GM12878 (cell line): ENCODE data around the gene TM6SF1. TPM values are rescaled to one million over a fixed set of nuclear protein-coding genes. Genes with fewer than 3 reads are reported as not detected.
"Not testable (repeated sequence)": the region's sequence is repeated elsewhere in the genome, so short reads cannot be mapped to it uniquely, and the experiment has no call there.

Experiments used
- ATAC-seq: fragments of 200-7000 bp; cut with Tn5 transposase; 3 replicates; pipeline ENCODE4 v1.9.1; 2020; ENCODE audit warnings: mild to moderate bottlenecking, moderate library complexity
- BruUV-seq: library from RNA; stranded (reverse); fragments of 400-500 nt; replicated peaks from 2 replicates; lab custom pipeline; 2021; lab: Mats Ljungman, UMichigan
- CTCF ChIA-PET: fragments of 300-600 bp; sonication (Branson Sonifier 250); formaldehyde crosslinking; extraction: SDS; loops from one replicate; lab custom pipeline; 2021; ENCODE audit warnings: inconsistent platforms; lab: Yijun Ruan, JAX
- POLR2A ChIA-PET: fragments of 350-600 bp; formaldehyde crosslinking; extraction: SDS; loops from one replicate; lab custom pipeline; 2021; ENCODE audit warnings: inconsistent platforms; lab: Charles Lee
- RAD21 ChIA-PET: fragments of 300-600 bp; sonication (Branson Sonifier 250); formaldehyde crosslinking; loops from one replicate; lab custom pipeline; 2023; ENCODE audit warnings: antibody characterized with exemption; ENCODE audit not compliant: unreplicated experiment; lab: Charles Lee
- SMC1A ChIA-PET: fragments of 300-600 bp; sonication (Branson Sonifier 250); formaldehyde crosslinking; loops from one replicate; lab custom pipeline; 2023; ENCODE audit not compliant: unreplicated experiment, uncharacterized antibody; lab: Charles Lee
- DNase-seq: peaks from one replicate; pipeline ENCODE4 v3.0.0-alpha.2; 2011; ENCODE audit warnings: low read depth, low spot score
- FAIRE-seq: peaks from 3 replicates; lab custom pipeline; 2011; peaks lifted over from hg19 to GRCh38; lab: Jason Lieb, UNC
- H2AFZ ChIP-seq: 2 replicates; pipeline ENCODE4 v1.6.0; 2011; ENCODE audit warnings: low read depth, low read length, control low read depth; ENCODE audit not compliant: control insufficient read depth
- H3K27ac ChIP-seq: 2 replicates; pipeline ENCODE4 v1.5.1; 2011; ENCODE audit warnings: control low read depth; ENCODE audit not compliant: control insufficient read depth, insufficient read depth
- H3K27me3 ChIP-seq, 2 experiments: replicated peaks in 1 of 2; 2 replicates each; pipeline versions ENCODE4 v1.6.0 to v1.6.1; 2011; ENCODE audit warnings: low read length in 1 of 2; ENCODE audit not compliant: control insufficient read depth in 2 of 2, insufficient read depth in 2 of 2
- H3K36me3 ChIP-seq, 2 experiments: 2 replicates each; pipeline ENCODE4 v1.5.1; 2011; ENCODE audit warnings: low read length in 1 of 2; ENCODE audit not compliant: control insufficient read depth in 2 of 2, insufficient read depth in 2 of 2
- H3K4me1 ChIP-seq: 2 replicates; pipeline ENCODE4 v1.6.1; 2011; ENCODE audit warnings: mild to moderate bottlenecking, low read length, moderate library complexity, mixed read lengths; ENCODE audit not compliant: control insufficient read depth, insufficient read depth
- H3K4me2 ChIP-seq: 2 replicates; pipeline ENCODE4 v1.6.0; 2011; ENCODE audit warnings: control low read depth; ENCODE audit not compliant: control insufficient read depth, insufficient read depth
- H3K4me3 ChIP-seq: fragments of 200-600 bp; sonication (generic); 2 replicates; pipeline ENCODE4 v1.5.1; 2016
- H3K79me2 ChIP-seq: 2 replicates; pipeline ENCODE4 v1.6.0; 2011; ENCODE audit warnings: low read length; ENCODE audit not compliant: control insufficient read depth, insufficient read depth
- H3K9ac ChIP-seq: 2 replicates; pipeline ENCODE4 v1.8.0; 2011; ENCODE audit warnings: low read length, control low read depth, mixed read lengths; ENCODE audit not compliant: control insufficient read depth, insufficient read depth
- H3K9me3 ChIP-seq: replicated peaks from 3 replicates; pipeline ENCODE4 v1.5.1; 2011; ENCODE audit warnings: mild to moderate bottlenecking, low read length; ENCODE audit not compliant: control insufficient read depth, insufficient read depth
- H4K20me1 ChIP-seq: 2 replicates; pipeline ENCODE4 v1.6.0; 2011; ENCODE audit not compliant: control insufficient read depth, insufficient read depth
- BHLHE40 ChIP-seq, 2 experiments: fragments of 450-650 bp in 1 of 2; IDR thresholded peaks; 2 replicates each; pipeline ENCODE4 v1.6.1; 2011 to 2017; ENCODE audit warnings: low read depth in 2 of 2, borderline replicate concordance in 1 of 2, improper control_type of control experiment in 1 of 2, low read length in 1 of 2, mild to moderate bottlenecking in 1 of 2
- BMI1 ChIP-seq: fragments of 450-650 bp; IDR thresholded peaks from 2 replicates; pipeline ENCODE4 v1.6.1; 2016; ENCODE audit warnings: mild to moderate bottlenecking, moderate library complexity, borderline replicate concordance
- KAT2A ChIP-seq: conservative IDR thresholded peaks from 2 replicates; pipeline ENCODE4 v1.6.1; 2011; ENCODE audit warnings: low read depth, low read length; ENCODE audit not compliant: control insufficient read depth
- KDM1A ChIP-seq: fragments of 200-600 bp; sonication (generic); IDR thresholded peaks from 2 replicates; pipeline ENCODE4 v1.6.1; 2016; ENCODE audit warnings: borderline replicate concordance
- MEF2A ChIP-seq: IDR thresholded peaks from 2 replicates; pipeline ENCODE4 v1.6.1; 2011; ENCODE audit warnings: low read depth, mild to moderate bottlenecking, low read length, moderate library complexity; ENCODE audit not compliant: insufficient read depth
- RFX5 ChIP-seq: IDR thresholded peaks from 2 replicates; pipeline ENCODE4 v1.6.1; 2011; ENCODE audit warnings: low read depth, low read length, improper control_type of control experiment
- SIX5 ChIP-seq: IDR thresholded peaks from 2 replicates; pipeline ENCODE4 v1.6.1; 2011; ENCODE audit warnings: mild to moderate bottlenecking, low read depth, low read length, moderate library complexity; ENCODE audit not compliant: severe bottlenecking
- SREBF2 ChIP-seq: IDR thresholded peaks from 2 replicates; pipeline ENCODE4 v1.6.1; 2012; ENCODE audit warnings: mild to moderate bottlenecking, low read length
- TAF1 ChIP-seq: IDR thresholded peaks from 2 replicates; pipeline ENCODE4 v1.6.1; 2011; ENCODE audit warnings: mild to moderate bottlenecking, low read depth, low read length, borderline replicate concordance
- WRNIP1 ChIP-seq: IDR thresholded peaks from 2 replicates; pipeline ENCODE4 v1.6.1; 2011; ENCODE audit warnings: low read depth, low read length, improper control_type of control experiment, borderline replicate concordance
- ZNF622 ChIP-seq: fragments of 450-650 bp; IDR thresholded peaks from 2 replicates; pipeline ENCODE4 v1.6.1; 2017; ENCODE audit warnings: mild to moderate bottlenecking, inconsistent platforms
- WGBS: methylation state at CpG from one replicate; pipeline ENCODE4 v1.1.6; 2016; ENCODE audit warnings: low lambda C conversion rate; ENCODE audit not compliant: insufficient replicate concordance, insufficient coverage; ENCODE audit errors: missing lambda C conversion rate; 5-methylcytosine and 5-hydroxymethylcytosine counted together
- in situ Hi-C: fragments of 300-500 bp; cut with MboI; formaldehyde crosslinking; loops from 9 replicates; pipeline ENCODE4 v1.14.3; 2018; ENCODE audit warnings: mixed read lengths
- intact Hi-C: fragments of 100-400 bp; cut with micrococcal nuclease; formaldehyde crosslinking; loops from one replicate; pipeline ENCODE4 v1.14.2; 2022; ENCODE audit not compliant: unreplicated experiment
- polyA plus RNA-seq, 11 experiments: library from polyadenylated mRNA; depleted of rRNA in 4 of 11; unstranded in 6 of 11; stranded (reverse) in 5 of 11; fragments of >200 nt; fragmentation: Nextera tagmentation in 4 of 11; fragmentation: Illumina TruSeq in 1 of 11; extraction: Ambion mirVana in 4 of 11; extraction: Trizol in 1 of 11; gene quantifications; 1 replicate in 1 of 11; 2 replicates in 10 of 11; pipeline versions ENCODE4 v1.2.1 to v1.2.3, GENCODE V29; 2011 to 2016; ENCODE audit warnings: inconsistent platforms in 2 of 11, missing spikeins in 2 of 11, low read depth in 1 of 11
- total RNA-seq, 4 experiments: library from RNA; depleted of rRNA in 3 of 4; stranded (reverse); fragments of >200 nt in 3 of 4; fragmentation: Illumina TruSeq in 1 of 4; extraction: Trizol in 1 of 4; gene quantifications; 2 replicates each; pipeline versions ENCODE4 v1.2.1 to v1.2.3, GENCODE V29; 2013 to 2021

Gene TM6SF1
- total and polyA plus RNA-seq, 10 of the 15 experiments (the other 5 are each of a cell fraction or from before 2014, with no cell fraction given): 0.56 to 2.7 (median 1.2) TPM

- ATAC-seq, H3K9me3 ChIP-seq, H3K4me1 ChIP-seq, CTCF ChIA-PET, H4K20me1 ChIP-seq, in situ Hi-C loops, H2AFZ ChIP-seq, SMC1A ChIA-PET, H3K27ac ChIP-seq, DNase-seq, H3K79me2 ChIP-seq, FAIRE-seq, H3K9ac ChIP-seq, BruUV-seq, H3K27me3 ChIP-seq, H3K36me3 ChIP-seq, RAD21 ChIA-PET, H3K4me3 ChIP-seq, H3K4me2 ChIP-seq, intact Hi-C loops: not testable (repeated sequence)
- POLR2A ChIA-PET: interaction anchor here (0.6 kb wide), 1 partner anchor 24 kb away, joined by 3 read pairs; no protein-coding TSS in a partner anchor
- WGBS: 98% methylated on average over 3 of the region's 3 CpGs
These were observed 34.7 kb downstream of the TM6SF1 start for GRCh38 chr15:83142151-83142550.

- H2AFZ ChIP-seq: no peak overlapping the region
- WGBS: 63% methylated on average over 3 of the region's 3 CpGs
- ChIA-PET POLR2A (no interaction called here), SMC1A (interaction anchor here (2.1 kb wide), 1 partner anchor 10 kb away, joined by 8 read pairs; no protein-coding TSS in a partner anchor), RAD21 (no interaction called here), CTCF (interaction anchor here (1.0 kb wide), 1 partner anchor 17 kb away, joined by 3 read pairs; no protein-coding TSS in a partner anchor)
- ATAC-seq (no peak), FAIRE-seq (no peak)
- no peak overlapping the region for H3K9ac ChIP-seq
- H3K27ac ChIP-seq: no peak overlapping the region
- no peaks in the 10 kb centered on the region for H3K27me3 ChIP-seq
- no peaks in the 10 kb centered on the region for H3K9me3 ChIP-seq
- H3K79me2 ChIP-seq: no peaks in the 10 kb centered on the region
- H4K20me1 ChIP-seq: no peaks in the 10 kb centered on the region
- no peak overlapping the region for H3K4me2 ChIP-seq
- TF ChIP-seq BMI1: no peak
- no peak for TF ChIP-seq WRNIP1
- no peak for TF ChIP-seq ZNF622
- TF ChIP-seq MEF2A: no peak
- TF ChIP-seq SIX5: no peak
- TF ChIP-seq KAT2A: no peak
- TF ChIP-seq SREBF2: no peak
- TF ChIP-seq KDM1A: no peak
- no peak for TF ChIP-seq TAF1
- no peak for TF ChIP-seq RFX5
- TF ChIP-seq BHLHE40 (IDR thresholded peaks at IDR 0.05; ENCODE audit: borderline replicate concordance in 1 of 2, low read depth in 2 of 2, low read length in 1 of 2): no peak
- TF ChIP-seq, all 136 proteins: peak for 0
- intact Hi-C loops (no loop called here), in situ Hi-C loops (no loop called here)
- Histone ChIP-seq H3K36me3 (peaks cover 0 to 8% of the 10 kb centered on the region in 2 experiments; a peak in 2 of 4 replicates), H3K4me1 (no peaks in the 10 kb centered on the region), H3K4me3 (no peak overlapping the region)
- no TSS peak for BruUV-seq
- no peak for DNase-seq
These were observed 37.3 kb downstream of the TM6SF1 start for GRCh38 chr15:83144771-83145170.
